ENCODE data around the gene C9orf152. TPM values are rescaled to one million over a fixed set of nuclear protein-coding genes. Genes with fewer than 3 reads are reported as not detected.
A peak's percentile ranks its signal among the peaks of the same experiment; 100 is the strongest.

The C9orf152 gene, protein sequence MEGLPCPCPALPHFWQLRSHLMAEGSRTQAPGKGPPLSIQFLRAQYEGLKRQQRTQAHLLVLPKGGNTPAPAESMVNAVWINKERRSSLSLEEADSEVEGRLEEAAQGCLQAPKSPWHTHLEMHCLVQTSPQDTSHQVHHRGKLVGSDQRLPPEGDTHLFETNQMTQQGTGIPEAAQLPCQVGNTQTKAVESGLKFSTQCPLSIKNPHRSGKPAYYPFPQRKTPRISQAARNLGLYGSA
- total RNA-seq: 1 to 10 TPM in 1 of 4 donors, under 1 TPM in 3; 0.41 to 3.4 (median 0.81) TPM

DNA sequence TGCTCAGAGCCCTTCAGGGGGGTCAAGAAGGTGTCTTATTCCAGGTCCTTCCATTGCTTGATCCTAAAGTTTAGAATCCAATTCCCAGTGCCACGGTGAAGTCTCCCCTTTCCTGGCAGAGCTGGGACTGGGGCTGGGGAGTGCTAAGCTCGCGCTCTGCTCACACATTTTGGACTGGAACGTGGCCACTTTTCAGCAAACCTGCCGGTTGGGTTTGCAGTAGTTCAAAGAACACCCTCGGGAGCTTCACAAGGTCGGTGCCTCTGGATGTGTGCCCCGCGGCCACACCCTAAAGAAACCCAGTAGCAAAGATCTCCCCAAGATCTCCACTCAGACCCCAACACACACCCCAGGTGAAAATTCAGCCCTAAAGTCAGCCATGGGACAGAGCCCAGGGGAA lies at the start of gene C9orf152:
TSS of gene C9orf152 (minus strand) at position 129 of the 400 bp plus-strand sequence. CDS start 580 bp downstream, outside the sequence.
- Histone ChIP-seq H3K4me1 (peaks cover 4 to 41% (median 13%) of the 10 kb centered on the region in 3 donors), H3K36me3 (no peaks in the 10 kb centered on the region), H3K9me3 (no peaks in the 10 kb centered on the region), H3K27ac (peak within 1 kb of the TSS; percentile 24 to 79 (median 52)), H3K27me3 (peaks cover 0 to 5% (median 0%) of the 10 kb centered on the region in 4 donors), H3K4me3 (peak within 1 kb of the TSS in 3 of 4 donors; percentile 16 to 35 (median 30))
- no peak for DNase-seq
- TF ChIP-seq, protein P1, sequence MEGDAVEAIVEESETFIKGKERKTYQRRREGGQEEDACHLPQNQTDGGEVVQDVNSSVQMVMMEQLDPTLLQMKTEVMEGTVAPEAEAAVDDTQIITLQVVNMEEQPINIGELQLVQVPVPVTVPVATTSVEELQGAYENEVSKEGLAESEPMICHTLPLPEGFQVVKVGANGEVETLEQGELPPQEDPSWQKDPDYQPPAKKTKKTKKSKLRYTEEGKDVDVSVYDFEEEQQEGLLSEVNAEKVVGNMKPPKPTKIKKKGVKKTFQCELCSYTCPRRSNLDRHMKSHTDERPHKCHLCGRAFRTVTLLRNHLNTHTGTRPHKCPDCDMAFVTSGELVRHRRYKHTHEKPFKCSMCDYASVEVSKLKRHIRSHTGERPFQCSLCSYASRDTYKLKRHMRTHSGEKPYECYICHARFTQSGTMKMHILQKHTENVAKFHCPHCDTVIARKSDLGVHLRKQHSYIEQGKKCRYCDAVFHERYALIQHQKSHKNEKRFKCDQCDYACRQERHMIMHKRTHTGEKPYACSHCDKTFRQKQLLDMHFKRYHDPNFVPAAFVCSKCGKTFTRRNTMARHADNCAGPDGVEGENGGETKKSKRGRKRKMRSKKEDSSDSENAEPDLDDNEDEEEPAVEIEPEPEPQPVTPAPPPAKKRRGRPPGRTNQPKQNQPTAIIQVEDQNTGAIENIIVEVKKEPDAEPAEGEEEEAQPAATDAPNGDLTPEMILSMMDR (IDR thresholded peaks at IDR 0.05): no peak
- TF ChIP-seq POLR2A (IDR thresholded peaks at IDR 0.05): no peak
- intact Hi-C loops (cut with DNase I): no loop called here
- WGBS, 2 donors: 30 to 80% methylated on average over 1 to 3 of the region's 9 CpGs

DNA sequence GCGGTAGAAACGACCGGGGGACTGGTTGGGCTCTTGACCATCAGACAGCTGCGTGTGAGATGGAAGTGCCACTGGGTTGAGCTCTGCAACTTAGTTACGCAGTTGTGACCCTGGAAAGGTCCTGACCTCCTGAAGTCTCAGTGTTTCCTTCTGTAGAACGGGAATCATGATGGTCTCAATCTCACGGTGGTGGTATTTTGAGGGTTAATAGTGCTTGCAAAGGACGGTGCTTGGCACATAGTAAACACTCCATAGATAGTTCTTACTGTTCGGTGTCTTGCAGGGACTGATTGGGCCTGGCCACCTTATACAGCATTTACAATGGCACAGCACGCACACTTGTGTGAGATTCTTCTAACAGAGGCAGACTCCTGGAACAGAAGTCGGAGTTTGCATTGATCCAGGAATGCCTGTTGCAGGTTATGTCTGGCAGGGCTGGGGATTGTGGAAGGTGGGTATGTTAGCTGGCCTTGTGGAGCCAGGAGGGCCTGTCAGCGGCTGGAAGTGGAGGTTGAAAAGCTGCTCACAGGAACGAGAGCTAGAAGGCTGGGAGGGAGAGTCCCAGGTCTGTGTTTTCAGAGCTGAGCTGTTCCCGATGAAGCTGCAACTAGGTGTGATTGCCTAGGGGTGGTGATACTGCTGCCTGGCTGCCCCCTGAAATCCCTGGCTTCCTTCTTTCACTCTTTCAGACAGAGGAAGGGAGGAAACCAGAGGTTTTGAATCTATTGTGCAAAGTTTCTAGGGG lies 49.3 kb upstream of the C9orf152 start:
- H3K27me3 ChIP-seq: no peaks in the 10 kb centered on the region
- TF ChIP-seq, protein P1 (IDR thresholded peaks at IDR 0.05): no peak
- TF ChIP-seq POLR2A (IDR thresholded peaks at IDR 0.05): no peak
- peak overlapping the region; percentile 96 to 99 (median 98) for H3K27ac ChIP-seq
- intact Hi-C loops (cut with DNase I): no loop called here
- 6 to 9% methylated on average over 11 to 14 of the region's 14 CpGs for WGBS, 2 donors
- H3K36me3 ChIP-seq: no peaks in the 10 kb centered on the region
- no peak for DNase-seq
- peak overlapping the region; percentile 76 to 99 (median 97) for H3K4me3 ChIP-seq
- peaks cover 15 to 55% (median 28%) of the 10 kb centered on the region in 3 donors for H3K4me1 ChIP-seq
- H3K9me3 ChIP-seq: no peaks in the 10 kb centered on the region

DNA sequence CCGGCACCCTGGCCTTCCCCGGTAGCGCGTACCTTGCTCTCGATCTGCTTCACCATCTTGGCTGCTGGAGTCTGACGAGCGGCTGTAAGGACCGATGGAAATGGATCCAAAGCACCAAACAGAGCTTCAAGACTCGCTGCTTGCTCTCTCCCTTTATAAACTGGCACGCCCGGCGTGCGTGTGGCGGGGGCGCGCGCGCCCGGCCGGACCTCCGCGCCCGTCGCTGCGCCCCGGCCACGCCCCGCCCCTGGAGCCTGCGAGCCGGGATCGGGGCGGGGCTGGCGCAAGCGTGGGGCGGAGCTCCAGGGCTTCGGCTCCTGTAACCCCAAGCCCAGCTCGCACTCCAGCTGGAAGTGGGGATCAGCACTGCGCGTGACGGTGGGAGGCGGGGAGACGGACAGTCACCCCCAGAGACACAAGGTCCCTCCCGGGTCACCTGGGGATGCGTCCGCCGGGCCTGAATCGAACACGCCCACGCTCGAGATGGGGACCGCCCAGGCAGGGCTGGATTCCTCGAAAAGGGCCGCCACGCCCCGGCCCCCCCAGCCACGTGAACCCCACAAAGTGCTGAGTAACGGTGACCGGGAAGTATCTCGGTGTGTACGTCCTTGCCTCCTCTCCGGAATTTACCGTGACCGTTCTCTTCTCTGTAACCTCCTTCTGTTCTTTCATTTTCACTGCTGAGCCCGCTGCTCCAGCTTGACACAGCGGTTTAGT lies 48.6 kb upstream of the C9orf152 start, which contains the start of gene TXN:
TSS of gene TXN (minus strand) at position 128 of the 717 bp plus-strand sequence. CDS start at position 56, 72 bp downstream.
- H3K27me3 ChIP-seq: no peaks in the 10 kb centered on the region
- peak within 1 kb of the TSS; percentile 96 to 99 (median 98) for H3K27ac ChIP-seq
- TF ChIP-seq, protein P1 (IDR thresholded peaks at IDR 0.05): no peak
- TF ChIP-seq POLR2A (IDR thresholded peaks at IDR 0.05): peak in 3 of 4 donors; percentile 65 to 90 (median 87)
- WGBS, 2 donors: 0% methylated on average over 4 to 5 of the region's 65 CpGs
- DNase-seq: peak; percentile 59
- intact Hi-C loops (cut with DNase I): no loop called here
- peak within 1 kb of the TSS; percentile 76 to 99 (median 97) for H3K4me3 ChIP-seq
- H3K9me3 ChIP-seq: no peaks in the 10 kb centered on the region
- H3K4me1 ChIP-seq: peaks cover 15 to 62% (median 28%) of the 10 kb centered on the region in 3 donors
- no peaks in the 10 kb centered on the region for H3K36me3 ChIP-seq

DNA sequence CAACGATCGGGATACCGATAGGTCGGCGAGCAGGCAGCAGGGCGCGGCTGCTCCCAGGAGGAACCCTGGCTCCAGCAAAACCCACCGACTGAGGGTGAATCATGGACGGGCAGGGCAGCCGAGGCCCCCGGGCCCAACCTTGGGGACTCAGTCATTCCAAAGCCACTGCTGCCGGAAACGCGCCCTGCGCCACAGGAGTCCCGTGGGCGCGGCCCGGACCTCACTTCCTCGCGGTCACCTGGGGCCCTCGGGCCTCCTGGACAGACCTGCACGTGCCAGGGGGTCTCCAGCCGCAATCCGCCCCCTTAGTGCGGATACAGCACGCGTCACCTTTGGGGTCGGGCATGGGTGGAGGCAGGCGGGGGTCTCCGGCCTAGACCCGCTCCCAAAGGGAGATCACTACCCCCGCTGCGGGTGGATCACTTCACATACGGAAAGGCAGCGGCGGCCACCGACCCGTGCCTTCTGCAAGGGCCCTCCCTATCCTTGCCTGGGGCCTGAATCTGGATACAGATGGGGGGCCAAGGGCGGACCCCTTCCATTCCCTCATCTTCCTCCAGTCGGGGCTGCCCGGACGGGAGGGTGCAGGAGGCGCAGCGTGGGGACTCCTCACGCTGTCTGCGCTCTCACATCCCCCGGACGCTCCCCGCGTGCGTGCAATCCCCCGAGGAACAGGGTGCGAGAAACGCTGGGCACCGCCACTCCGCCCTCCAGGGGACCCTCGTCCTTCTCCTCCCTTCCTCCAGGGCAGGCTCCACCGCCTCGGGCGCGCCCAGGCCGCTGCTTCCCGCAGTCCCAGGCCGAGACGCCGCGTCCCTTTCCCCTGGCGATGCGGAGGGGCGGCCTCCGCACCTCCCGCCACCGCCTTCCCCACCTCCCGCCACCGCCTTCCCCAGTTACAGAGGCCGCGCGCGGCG lies 47.8 kb upstream of the C9orf152 start:
- TF ChIP-seq, protein P1 (IDR thresholded peaks at IDR 0.05): no peak
- TF ChIP-seq POLR2A (IDR thresholded peaks at IDR 0.05): peak in 2 of 4 donors; percentile 27 to 49
- no peaks in the 10 kb centered on the region for H3K9me3 ChIP-seq
- H3K4me3 ChIP-seq: peak overlapping the region; percentile 76 to 99 (median 97)
- peaks cover 15 to 70% (median 28%) of the 10 kb centered on the region in 3 donors for H3K4me1 ChIP-seq
- no peaks in the 10 kb centered on the region for H3K27me3 ChIP-seq
- peaks cover 0 to 8% (median 0%) of the 10 kb centered on the region in 3 donors for H3K36me3 ChIP-seq
- DNase-seq: peak; percentile 6
- peak overlapping the region; percentile 96 to 99 (median 98) for H3K27ac ChIP-seq
- intact Hi-C loops (cut with DNase I): no loop called here
- WGBS, 2 donors: 0% methylated on average over 1 to 3 of the region's 81 CpGs

Measured in esophagus squamous epithelium (tissue), 5 donors.